Colon (tissue), 2 donors: ENCODE results near the gene ADGRA1.
"Not testable (repeated sequence)": the region's sequence is repeated elsewhere in the genome, so short reads cannot be mapped to it uniquely, and the experiment has no call there.

Experiments
- FAIRE-seq: peaks from 2 replicates; lab custom pipeline; 2012; peaks lifted over from hg19 to GRCh38; lab: Jason Lieb, UNC
- donor health status: control.
- donor health status: control.

ADGRA1 gene

DNA sequence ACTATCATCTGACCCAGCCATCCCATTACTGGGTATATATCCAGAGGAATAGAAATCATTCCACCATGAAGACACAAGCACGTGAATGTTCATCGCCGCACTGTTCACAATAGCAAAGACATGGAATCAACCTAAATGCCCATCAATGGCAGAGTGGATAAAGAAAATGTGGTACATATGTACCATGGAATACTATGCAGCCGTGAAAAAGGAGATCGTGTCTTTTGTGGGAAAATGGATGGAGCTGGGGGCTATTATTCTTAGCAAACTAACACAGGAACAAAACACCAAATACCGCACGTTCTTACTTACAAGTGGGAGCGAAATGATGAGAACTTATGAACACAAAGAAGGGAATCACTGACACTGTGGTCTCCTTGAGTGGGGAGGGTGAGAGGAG, 62.5 kb downstream of the ADGRA1 start:
- FAIRE-seq: no peak

DNA sequence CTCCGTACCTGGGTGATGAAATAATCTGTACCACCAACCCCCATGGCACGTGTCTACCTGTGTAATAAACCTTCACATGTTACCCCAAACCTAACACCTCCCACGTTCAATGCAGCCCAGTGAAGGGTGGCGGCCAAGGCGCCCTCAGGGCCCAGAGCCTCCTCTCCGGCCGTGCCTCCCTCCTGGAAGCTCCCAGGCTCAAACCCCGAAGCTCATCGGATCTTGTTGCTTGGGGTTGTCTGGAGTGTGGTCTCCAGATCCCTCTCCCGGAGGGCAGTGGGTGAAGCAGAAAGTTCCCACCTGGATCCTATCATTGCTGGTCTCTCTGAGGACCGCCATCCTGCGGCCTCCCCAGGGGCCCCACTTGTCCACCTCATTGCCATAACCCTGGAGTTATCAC, 62.9 kb downstream of the ADGRA1 start:
- no peak for FAIRE-seq

DNA sequence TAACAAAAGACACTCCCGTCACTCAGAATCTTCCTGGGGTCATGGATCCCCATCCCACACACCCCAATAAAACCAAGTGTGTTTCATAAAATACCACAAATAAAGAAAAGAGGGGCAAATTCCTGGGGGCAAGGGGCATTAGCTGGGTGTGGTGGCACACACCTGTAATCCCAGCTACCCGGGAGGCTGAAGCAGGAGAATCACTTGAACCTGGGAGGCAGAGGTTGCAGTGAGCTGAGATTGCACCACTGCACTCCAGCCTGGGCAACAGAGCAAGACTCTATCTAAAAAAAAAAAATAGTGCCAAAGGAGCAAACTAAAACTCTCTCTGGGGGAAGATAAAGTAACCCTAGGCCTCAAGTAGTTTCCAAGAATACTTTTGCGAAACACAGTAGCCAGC, 63.3 kb downstream of the ADGRA1 start:
- not testable (repeated sequence) for FAIRE-seq

DNA sequence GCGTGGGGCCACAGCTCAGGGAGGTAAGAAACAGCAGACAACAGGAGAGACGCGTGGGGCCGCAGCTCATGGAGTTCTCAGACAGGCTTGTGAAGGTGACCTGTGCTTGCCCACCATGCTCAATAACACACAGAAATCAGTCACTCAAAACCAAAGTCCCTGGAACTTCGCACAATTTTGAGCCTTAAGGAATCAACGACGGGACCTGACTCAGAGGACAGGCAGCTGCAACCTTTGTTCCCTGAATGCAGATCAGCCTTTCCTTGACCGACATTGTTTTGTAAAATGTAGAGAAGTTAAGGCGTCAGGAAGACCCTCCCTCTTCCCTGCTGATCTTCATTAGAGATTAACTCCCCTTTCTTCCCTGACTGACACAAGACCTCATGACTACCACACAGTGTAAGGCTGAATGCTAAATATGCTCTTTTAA, 63.8 kb downstream of the ADGRA1 start:
- no peak for FAIRE-seq

DNA sequence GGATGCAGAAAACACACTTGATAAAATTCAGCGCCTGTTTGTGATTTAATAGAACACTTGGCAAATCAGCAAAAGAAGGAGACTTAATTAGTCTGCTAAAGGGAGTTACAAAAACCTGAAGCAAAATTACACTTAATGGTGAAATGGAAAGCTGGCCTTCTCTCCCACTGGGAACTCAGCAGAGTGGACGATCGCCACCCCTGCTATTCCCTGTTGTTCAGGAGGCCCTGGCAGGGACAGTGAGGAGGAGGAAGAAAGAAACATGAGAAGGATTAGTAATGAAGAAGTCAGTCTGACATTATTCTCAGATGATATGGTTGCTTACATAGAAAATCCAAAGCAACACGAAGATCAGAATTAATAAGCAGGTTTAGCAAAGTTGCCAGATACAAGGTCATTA, 66.7 kb downstream of the ADGRA1 start:
- no peak for FAIRE-seq

DNA sequence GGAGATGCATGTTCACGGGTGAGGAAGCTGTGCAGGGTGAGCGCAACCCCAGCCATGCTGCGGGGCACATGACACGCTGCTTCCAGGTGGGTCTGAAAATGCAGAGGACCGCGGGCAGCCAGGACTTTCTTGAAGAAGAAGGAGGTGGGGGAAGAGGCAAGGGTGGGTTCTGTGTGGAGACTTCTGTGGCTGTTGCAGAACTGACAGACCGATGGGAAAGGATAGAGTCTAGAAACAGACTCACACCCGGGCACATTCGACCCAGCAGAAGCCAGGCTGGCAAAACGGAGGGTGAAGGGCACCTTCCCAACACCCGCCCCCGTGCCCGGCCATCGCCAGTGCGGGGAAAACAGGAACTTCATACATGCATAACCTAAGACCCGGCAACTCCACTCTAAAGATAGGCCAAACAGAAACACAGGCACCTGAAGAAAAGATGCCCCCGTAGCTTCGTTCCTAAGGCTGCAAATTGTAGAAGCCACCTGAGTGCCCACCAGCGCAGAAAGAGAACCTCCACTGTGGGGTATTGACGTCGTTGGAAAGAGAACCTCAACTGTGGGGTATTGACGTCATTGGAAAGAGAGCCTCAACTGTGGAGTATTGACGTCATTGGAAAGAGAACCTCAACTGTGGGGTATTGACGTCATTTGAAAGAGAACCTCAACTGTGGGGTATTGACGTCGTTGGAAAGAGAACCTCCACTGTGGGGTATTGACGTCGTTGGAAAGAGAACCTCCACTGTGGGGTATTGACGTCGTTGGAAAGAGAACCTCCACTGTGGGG, 67.5 kb downstream of the ADGRA1 start:
- no peak for FAIRE-seq

DNA sequence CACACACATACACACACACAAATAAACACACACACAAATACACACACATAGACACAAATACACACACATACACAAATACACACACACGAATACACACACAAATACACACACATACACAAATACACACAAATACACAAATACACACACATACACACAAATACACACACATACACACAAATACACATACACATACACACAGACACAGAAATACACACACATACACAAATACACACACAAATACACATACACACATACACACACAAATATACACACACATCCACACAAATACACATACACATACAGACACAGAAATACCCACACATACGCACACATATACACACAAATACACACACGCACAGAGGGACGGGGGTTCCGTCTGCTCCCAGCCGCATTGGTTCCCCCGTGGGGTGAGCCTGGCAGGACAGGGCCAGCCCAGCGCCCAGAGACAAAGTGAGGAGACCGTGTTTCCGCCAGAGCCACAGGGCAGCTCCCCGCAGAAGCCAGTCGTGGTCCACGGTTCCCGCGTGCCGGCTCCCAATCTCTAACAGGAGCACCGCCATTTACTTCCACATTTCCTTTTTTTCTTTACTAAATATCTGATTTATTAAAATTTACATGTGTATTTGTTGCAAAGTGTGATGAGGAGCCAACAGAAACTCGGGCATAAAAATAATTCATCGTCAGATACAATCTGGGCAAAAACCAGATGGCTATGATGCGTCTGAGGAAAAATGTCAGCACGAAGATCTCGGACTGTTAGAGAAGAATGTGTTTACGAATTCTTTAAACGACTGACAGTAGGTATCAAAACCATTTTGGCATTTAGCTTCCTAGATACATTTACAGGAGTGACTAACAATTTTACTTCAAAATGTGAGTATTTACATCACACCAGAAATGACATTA, 69.2 kb downstream of the ADGRA1 start:
- no peak for FAIRE-seq

DNA sequence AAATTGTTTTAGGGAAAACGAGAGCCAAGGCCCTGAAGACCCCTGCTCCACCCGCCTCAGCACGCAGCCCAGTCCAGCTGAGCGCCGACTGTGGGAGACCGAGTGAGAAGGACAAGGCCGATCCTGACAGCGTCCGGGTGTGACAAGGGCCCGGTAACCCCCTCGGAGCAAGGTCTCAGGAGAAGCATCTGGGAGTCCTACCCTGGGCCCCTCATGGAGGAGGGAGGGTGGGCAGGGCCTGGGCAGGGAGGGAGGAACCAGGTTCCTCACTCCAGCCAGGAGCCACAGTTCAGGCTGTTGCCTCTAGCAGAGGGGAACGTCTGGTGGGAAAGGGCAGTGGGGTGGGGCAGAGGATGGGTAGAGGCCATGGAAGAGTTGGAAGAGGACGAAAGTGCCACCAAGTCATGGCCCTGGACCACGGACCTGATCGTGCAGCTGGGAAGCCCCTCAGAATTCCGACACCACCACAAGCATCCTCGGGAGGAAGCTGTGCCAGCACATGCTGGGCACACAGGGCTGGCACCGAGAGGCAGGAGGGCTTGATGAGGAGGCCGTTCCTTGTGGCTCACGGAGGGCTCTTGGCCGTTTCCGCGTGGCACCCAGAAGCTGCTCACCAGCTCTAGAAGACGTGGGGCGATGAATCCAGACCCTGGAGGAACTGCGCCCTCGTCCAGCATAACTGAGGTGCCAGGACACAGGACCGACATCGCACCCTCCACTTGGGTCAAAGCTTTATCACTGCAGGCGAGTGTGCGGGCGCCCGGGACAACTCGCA, 70.1 kb downstream of the ADGRA1 start:
- no peak for FAIRE-seq

DNA sequence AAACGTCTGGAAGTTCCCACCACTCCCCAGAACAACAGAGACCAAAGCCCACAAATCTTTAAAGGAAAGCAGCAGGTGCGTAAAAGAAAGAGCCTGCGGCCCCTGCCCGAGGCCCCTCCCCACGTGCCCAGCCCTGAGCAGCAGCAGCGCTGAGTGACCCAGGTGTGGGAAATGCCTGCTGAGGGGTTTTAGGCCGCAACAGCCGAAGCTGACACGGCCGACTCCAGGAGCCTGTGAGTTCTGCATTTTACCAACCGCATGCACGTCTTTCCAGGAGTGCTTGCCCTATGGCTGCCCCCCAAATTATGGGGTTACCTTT, 70.7 kb downstream of the ADGRA1 start:
- no peak for FAIRE-seq

DNA sequence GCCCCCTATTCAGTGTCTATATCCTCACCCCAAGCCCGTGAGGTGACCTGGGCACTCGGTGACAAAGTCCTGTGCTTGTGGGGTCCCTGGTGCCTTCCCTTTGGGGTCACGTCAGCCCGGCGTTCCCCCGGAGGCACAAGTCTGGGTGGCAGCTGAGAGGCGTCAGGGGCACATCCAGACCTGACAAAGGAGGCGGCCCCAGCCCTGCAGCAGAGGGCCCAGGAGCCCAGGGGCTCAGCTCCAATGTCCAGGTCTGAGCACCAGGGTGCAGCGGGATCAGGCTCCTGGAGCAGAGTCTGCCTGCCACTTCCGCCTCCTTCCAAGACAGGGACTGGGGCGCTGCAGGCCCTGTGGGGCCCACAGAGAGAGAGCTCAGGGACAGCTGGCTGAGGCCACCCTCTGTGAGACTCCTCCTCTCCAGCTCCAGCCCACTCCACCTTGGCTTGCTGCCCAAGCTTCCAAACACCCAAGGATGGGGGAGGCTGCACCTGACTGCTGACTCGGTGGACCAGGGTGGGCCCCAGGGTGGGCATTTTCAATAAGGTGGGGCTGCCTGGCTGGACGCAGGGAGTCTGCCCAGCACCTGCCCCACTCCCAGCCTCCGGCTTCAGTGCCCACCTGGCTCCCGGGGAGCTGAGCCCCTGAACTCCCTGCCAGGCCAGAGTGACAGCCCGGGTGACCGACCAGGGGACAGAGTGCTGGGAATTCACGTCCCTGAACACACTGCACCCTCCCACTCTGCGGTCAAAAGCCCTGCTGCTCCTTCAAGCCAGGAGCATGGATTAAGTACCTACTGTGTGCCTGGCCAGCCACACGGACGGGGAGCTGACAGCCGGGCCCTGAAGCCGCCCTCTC, 71.3 kb downstream of the ADGRA1 start:
- FAIRE-seq: no peak

DNA sequence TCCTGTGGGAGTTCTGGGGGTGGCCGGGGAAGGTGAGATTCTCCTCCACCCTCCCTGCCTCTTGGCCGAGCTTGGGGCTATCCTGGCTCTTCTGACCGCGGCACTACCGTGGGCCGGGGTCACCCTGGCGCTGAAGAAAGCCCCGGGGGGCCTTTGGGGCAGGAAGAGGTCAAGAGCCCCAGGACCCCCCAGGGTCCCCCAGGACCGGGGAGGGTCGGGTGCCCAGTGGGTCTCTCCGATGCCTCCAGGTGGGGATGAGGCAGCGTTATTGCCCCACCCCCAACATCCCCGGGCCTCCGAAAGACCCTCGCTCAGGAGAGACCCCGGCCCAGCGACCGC, 71.9 kb downstream of the ADGRA1 start:
- no peak for FAIRE-seq

DNA sequence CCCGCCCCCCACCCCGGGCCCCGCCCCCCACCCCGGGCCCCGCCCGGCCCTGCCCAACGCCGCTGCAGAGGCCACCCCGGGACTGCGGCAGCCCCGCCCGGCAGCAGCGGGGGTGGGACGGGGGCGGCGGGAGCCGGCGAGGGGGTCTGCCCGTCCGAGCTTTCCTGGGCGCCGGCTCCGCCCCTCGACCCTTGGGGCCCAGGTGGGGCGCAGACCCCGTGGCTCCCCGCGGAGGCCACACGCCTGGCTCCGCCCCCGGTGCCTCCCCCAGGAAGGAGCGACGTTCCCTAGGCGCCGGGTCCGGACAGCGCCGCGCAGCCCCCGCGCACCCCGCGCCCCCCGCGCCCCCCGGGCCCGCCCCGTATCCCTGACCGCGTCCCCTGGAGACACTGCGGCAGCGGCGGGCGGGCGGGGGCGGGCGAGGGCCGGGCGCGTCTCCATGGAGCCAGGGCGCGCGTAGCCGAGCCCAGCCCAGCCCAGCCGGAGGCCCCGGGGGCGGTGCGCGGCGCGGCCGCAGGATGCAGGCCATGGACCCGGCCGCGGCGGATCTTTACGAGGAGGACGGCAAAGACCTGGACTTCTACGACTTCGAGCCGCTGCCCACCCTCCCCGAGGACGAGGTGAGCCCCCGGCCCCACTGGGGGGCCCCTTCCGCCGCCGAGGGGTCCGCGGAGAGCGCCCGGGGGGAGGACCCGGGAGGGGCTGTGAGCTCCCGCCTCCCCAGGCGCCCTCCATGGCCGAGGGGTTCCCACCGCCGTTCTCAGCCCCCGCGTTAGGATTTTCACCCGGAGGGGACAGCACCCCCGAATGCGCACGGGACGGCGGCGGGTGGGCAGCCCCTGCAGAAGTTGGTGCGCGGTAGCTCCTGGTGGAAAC, 72.5 kb downstream of the ADGRA1 start, which contains the start of gene KNDC1:
TSS of gene KNDC1 (plus strand) at position 270 of the 876 bp plus-strand sequence. CDS start at position 519, 249 bp downstream.
- FAIRE-seq: no peak

DNA sequence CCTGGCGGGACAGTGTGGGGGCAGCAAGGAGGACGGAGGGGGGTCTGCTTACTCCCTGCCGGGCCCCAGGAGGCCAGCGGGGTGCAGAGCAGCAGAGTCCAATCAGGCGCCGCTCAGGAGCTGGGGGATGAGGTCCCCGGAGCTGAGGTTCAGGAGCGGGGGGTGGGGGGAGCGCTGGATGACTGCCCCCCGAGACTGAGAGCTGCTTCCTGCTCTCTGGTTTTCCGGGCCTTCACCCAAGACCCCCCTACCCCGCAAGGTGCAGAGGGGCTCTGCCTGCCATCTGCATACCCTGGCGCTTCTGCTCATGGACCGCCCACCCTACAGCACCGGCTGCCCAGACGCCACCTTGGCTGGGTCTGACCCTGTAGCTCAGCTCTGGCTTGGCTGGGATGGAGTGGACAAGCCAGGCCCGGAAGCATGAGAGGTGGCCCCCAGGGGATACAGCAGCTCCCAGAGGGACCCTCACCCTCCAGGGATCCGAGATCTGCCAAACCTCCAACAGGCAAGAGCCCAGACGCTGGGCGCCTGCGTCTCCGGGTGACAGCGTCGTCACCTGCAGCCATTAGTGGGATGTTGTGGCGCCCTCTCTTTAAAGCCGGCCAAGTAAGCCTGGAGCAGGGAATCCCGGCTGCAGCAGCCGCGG, 73.2 kb downstream of the ADGRA1 start:
- FAIRE-seq: no peak

DNA sequence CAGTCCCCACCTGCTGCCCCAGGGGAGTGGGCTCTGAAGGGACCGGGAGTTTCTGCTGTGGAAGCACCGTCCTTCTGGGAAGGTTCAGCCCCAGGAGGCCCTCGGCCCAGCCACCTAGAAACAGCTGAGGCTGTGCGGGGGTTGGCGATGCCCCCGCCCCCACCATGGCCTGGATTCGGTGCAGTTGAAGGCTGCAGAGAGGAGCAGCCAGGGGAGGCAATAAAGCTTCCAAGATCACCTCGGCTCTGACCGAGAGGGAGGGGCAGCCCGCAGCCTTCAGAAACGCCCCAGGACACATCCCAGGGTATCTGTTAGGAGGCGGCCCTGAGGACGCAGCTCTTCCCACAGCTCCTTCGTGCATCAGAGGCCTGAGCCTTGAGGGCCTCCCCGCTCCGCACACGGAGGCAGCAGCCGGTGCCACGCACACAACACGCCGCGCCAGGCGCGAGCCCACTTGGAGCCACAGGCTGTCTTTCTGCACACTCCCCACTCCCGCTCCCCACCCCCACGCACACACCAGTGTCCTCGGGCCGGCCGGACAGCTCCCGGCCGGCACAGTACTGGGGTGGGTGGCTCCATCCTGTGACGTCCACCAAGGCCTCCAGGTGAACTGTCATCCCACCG, 73.9 kb downstream of the ADGRA1 start:
- FAIRE-seq: no peak

DNA sequence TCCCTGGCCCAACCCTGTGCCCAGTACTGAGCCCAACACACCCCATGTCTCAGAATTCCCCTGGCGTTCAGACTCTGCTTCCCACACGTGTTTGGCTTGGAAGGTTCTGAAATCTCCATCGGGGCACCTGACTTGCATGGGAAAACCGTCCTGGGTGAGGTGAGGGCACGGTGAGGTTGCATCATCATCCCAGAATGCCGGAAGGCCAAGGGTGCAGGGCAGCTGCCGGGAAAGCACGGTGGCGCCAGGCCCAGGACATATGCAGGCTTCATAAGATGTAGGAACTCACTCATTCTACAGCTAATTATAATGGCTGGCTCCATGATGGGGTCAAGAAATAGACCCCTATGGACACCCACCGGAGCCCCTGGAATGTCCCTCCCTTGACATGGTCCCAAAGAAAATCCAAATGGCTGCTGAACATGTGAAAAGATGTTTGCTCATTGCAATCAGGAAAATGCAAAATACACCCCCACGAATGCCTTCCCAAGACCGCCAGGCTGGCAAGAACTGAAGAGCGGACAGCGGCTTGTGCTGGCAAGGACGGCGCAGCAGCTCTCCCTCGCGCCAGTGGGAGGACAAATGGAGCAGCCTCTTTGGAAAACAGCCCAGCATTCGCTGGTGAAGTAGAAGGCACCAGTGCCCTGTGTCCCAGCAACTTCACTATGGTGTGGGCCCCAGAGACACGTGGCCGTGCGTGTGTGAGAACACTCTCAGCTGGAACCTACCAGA, 74.6 kb downstream of the ADGRA1 start:
- FAIRE-seq: no peak

DNA sequence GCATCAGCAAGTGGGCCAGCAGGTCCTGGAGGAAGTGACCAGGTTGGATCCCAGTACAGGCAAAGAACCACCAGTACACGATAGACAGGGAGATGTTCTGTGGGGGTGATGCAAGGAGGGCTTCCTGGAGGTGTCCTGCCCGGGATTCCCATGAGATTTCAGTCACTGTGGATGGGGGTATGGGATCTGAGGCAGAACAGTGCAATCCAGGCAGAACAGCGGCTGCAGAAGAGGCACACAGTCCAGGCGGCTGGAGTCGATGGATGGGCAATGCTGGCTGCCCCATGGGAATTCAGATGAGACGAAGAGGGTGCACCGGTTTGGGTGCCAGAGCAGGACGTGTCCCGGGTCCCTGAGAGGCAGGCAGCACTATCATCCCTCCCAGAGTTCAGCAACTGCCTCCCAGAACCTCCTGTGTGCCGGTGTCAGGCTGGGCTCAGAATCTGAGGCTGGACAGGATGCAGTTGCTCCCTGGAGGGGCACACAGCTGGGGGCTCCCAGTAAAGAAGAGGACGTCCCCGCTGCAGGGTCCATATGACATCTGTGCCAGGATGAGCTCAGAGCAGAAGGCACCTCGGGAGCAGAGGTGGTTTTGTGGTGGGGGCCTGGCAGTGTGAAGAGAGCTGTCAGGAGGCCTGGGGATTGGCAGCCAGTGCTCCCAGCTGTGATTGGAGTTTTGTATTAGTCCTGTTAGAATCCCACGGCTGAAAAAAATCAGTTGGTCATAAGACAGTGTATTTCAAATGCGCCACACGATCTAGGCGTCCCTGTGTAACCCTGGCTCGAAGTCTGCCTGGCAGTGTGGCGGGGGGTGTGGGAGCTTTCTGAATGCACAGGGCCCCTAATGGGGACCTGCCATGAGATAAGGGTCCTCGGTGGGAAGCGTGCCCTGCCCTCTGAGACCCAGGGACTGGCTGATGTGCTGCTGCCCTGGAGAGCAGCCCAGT, 75.5 kb downstream of the ADGRA1 start:
- no peak for FAIRE-seq

DNA sequence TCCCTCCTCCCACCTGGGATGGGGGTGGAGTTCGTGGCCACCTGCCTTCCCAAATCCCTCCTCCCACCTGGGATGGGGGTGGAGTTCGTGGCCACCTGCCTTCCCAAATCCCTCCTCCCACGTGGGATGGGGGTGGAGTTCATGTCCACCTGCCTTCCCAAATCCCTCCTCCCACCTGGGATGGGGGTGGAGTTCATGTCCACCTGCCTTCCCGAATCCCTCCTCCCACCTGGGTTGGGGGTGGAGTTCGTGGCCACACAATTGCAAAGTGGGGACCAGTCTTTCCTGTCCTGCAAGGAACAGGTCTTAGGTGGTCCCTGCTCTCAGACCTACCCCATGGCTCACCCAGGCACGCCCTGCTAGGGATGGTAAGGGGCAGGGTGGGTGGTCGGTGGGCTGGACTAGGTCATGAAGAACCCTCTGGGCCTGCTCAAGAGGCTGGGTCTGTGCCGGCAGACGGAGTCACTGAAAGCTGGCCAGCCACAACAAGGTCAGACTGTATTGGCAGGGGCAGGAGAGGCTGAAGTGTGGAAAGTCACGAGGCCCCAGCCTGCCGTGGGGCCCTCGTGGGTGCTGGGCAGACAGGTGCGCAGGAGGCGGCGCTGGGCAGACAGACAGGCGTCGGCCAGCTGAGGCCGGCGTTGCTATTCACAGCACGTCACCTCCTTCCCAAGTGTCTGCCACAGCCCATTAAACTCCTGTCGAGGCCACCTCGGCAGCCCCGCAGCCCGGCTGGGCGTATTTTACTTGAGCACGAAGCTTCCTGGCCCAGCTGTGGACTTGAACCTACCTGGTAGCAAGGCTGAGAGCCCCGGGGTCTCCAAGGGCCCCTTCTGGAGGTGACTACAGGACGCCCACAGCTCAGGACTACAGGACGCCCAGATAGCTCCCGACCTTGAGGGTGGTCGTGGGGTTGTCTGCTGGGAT, 76.4 kb downstream of the ADGRA1 start:
- FAIRE-seq: no peak
